ENCODE results near the gene KCNQ1. TPM values are rescaled to one million over a fixed set of nuclear protein-coding genes. Genes with fewer than 3 reads are reported as not detected.
A peak's percentile ranks its signal among the peaks of the same experiment; 100 is the strongest.

Gene KCNQ1
- polyA plus RNA-seq, 4 donors, result 18.4 to 54.4 (median 21.3) TPM

DNA sequence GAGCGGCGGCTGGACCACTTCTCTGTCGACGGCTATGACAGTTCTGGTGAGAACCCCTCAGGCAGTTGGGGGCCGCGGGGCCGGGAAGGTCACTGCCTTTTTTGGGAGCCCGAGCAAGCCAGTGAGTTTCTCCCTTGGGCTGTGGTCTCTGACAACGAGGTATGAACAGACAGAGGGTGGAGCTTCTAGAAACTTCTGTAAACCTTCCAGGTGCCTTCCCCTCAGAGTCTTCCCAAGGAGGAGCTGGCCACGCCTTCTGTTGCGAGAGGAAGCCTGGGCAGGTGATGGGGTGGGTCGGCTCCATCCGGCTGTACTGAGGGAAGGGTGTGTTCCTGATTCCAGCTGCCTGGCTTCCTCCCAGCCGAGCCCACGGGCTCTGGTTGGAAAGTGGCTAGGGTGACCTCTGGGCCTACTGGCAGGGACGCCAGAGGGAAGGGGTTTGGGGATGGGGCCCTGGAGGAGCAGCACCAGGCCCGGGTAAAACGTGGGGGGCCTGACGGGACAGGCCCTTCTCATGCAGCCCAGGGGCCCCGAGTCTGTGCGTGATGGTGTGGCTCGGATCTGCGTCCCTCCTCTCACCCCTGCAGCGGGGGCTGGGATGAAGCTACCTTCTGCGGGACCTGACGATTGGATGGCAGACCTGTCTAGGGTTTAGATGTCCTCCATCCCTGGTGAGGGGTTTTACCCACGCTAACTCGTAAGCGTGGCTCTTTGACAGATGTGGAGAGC, 144.2 kb downstream of the KCNQ1 start:
- Histone ChIP-seq H3K4me3 (ENCODE audit: low read depth in 1 of 3, low read length in 3 of 3) (no peak overlapping the region), H3K27ac (ENCODE audit: low read depth in 1 of 3, low read length in 2 of 3) (no peak overlapping the region), H3K36me3 (ENCODE audit: control insufficient read depth in 3 of 3, insufficient read depth in 2 of 3, low read depth in 1 of 3, low read length in 3 of 3) (peaks cover 0 to 69% (median 0%) of the 10 kb centered on the region in 3 donors), H3K4me1 (ENCODE audit: control insufficient read depth in 3 of 3, insufficient read depth in 2 of 3, low read depth in 1 of 3, low read length in 2 of 3) (no peaks in the 10 kb centered on the region), H3K9me3 (ENCODE audit: control insufficient read depth in 2 of 2, insufficient read depth in 1 of 2, low read depth in 1 of 2, low read length in 1 of 2) (peaks cover 0 to 6% of the 10 kb centered on the region in 2 donors), H3K27me3 (ENCODE audit: control insufficient read depth in 3 of 3, insufficient read depth in 3 of 3, low read length in 3 of 3) (peaks cover 0 to 2% (median 0%) of the 10 kb centered on the region in 3 donors)
- FAIRE-seq, result no peak
- WGBS, 3 donors, result 66 to 83% (median 79%) methylated on average over 28 to 29 of the region's 29 CpGs
- DNase-seq, result peak in 1 of 2 donors; percentile 37

DNA sequence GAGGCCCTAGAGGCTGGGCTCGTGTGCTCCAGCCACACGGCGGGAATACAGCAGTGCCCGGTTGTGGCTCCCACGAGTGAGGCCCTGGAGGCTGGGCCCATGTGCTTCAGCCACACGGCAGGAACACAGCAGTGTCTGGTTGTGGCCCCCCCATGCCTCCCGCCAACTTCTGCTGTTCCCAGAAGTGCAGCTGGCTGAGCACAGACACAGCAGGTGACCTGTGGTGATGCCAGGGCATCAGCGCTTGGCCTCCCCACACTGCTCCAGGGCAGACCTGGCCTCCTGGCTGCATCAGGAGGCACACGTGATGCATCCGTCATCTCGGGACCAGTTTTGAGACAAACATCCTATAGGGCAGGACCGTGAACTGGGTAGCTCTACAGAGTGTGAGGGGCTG, 144.7 kb downstream of the KCNQ1 start:
- Histone ChIP-seq H3K4me1 (ENCODE audit: control insufficient read depth in 3 of 3, insufficient read depth in 2 of 3, low read depth in 1 of 3, low read length in 2 of 3) (no peaks in the 10 kb centered on the region), H3K4me3 (ENCODE audit: low read depth in 1 of 3, low read length in 3 of 3) (no peak overlapping the region), H3K36me3 (ENCODE audit: control insufficient read depth in 3 of 3, insufficient read depth in 2 of 3, low read depth in 1 of 3, low read length in 3 of 3) (peaks cover 0 to 69% (median 0%) of the 10 kb centered on the region in 3 donors), H3K9me3 (ENCODE audit: control insufficient read depth in 2 of 2, insufficient read depth in 1 of 2, low read depth in 1 of 2, low read length in 1 of 2) (peaks cover 0 to 6% of the 10 kb centered on the region in 2 donors), H3K27ac (ENCODE audit: low read depth in 1 of 3, low read length in 2 of 3) (no peak overlapping the region), H3K27me3 (ENCODE audit: control insufficient read depth in 3 of 3, insufficient read depth in 3 of 3, low read length in 3 of 3) (peaks cover 0 to 2% (median 0%) of the 10 kb centered on the region in 3 donors)
- FAIRE-seq (no peak), DNase-seq (no peak)
- 88 to 92% (median 88%) methylated on average over 12 of the region's 12 CpGs for WGBS, 3 donors

DNA sequence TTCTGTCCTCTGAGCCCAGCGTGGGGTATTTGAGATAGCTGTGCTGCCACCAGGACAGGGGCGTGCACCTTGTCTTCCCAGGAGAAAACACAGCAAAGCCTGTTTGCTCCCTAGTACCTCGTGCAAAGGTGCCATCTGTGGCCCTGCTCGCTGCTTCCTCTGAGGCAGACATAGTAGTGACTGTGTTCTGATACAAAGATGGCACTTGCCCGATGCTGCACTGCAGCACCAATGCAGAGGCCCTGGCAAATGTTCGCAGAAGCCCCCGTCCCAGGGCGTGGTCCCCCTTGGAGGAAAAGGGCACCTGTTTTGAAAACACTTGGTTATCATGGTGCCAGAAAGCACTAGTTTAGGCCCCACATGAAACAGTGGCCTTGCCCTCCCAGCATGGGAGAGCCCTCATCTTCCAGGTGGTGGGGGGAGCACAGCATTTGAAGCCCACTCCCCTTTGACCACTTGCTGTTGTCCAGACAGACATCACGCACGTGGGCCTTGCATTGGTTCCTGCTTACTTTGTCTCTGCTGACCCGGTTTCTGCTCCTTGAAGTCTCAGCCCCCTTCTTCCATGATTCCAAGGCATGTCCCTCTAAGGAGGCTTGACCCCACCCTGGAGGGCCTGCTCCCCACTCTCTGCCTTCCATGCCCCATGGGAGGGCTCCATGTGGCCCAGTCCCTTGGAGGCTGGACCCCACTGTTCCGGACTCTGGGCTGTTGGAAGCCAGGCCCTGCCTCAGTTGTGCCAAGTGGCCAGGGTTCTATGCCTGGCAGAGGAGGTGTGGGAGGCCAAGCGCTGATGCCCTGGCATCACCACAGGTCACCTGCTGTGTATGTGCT, 145.5 kb downstream of the KCNQ1 start:
- DNase-seq (no peak), FAIRE-seq (no peak)
- Histone ChIP-seq H3K4me3 (ENCODE audit: low read depth in 1 of 3, low read length in 3 of 3) (no peak overlapping the region), H3K9me3 (ENCODE audit: control insufficient read depth in 2 of 2, insufficient read depth in 1 of 2, low read depth in 1 of 2, low read length in 1 of 2) (peaks cover 0 to 6% of the 10 kb centered on the region in 2 donors), H3K4me1 (ENCODE audit: control insufficient read depth in 3 of 3, insufficient read depth in 2 of 3, low read depth in 1 of 3, low read length in 2 of 3) (no peaks in the 10 kb centered on the region), H3K27ac (ENCODE audit: low read depth in 1 of 3, low read length in 2 of 3) (no peak overlapping the region), H3K36me3 (ENCODE audit: control insufficient read depth in 3 of 3, insufficient read depth in 2 of 3, low read depth in 1 of 3, low read length in 3 of 3) (peaks cover 0 to 65% (median 0%) of the 10 kb centered on the region in 3 donors), H3K27me3 (ENCODE audit: control insufficient read depth in 3 of 3, insufficient read depth in 3 of 3, low read length in 3 of 3) (peaks cover 0 to 2% (median 0%) of the 10 kb centered on the region in 3 donors)
- 88 to 91% (median 90%) methylated on average over 13 of the region's 13 CpGs for WGBS, 3 donors

DNA sequence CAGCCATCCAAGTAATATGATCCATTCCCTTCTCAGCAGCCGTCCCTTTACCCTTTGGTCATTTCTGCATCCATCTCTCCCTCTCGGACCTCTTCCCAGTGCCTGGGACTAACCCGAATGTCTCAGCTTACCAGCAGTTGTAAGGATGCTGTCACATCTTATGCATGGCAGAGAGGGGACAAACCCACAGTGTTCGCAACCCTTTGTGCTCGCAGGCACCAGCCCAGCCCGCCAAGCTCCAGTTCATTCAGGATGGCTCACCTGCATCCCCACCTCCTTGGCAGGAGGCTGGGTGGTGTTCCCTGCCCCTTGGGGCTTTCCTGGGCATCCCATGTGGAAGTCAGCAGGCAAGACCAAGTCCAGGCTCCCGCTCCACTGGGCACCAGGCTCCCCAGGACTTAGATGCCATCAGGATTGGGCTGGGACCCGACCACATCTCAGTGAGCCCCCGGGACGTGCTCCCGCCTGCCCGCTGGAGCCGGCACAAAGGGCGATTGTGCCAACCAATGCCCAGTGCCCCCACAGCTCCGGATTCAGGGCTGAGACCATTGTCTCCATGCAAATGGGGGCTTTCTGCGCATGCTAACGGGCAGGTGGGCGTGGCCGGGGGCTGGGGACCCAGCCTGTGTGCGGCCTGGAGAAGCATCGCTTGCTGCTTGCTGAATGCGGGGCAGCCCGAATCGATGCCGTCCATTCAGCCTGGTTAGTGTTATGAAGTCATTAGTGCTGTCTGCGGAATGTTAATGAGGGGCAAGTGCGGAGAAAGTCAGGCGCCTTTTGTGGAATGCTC, 146.4 kb downstream of the KCNQ1 start:
- no peak overlapping the region for H3K27ac ChIP-seq (ENCODE audit: low read depth in 1 of 3, low read length in 2 of 3)
- H3K4me3 ChIP-seq (ENCODE audit: low read depth in 1 of 3, low read length in 3 of 3), result no peak overlapping the region
- H3K4me1 ChIP-seq (ENCODE audit: control insufficient read depth in 3 of 3, insufficient read depth in 2 of 3, low read depth in 1 of 3, low read length in 2 of 3), result no peaks in the 10 kb centered on the region
- FAIRE-seq (no peak), DNase-seq (no peak)
- peaks cover 0 to 6% of the 10 kb centered on the region in 2 donors for H3K9me3 ChIP-seq (ENCODE audit: control insufficient read depth in 2 of 2, insufficient read depth in 1 of 2, low read depth in 1 of 2, low read length in 1 of 2)
- WGBS, 3 donors, result 89 to 95% (median 91%) methylated on average over 28 of the region's 28 CpGs
- peaks cover 0 to 2% (median 0%) of the 10 kb centered on the region in 3 donors for H3K27me3 ChIP-seq (ENCODE audit: control insufficient read depth in 3 of 3, insufficient read depth in 3 of 3, low read length in 3 of 3)
- H3K36me3 ChIP-seq (ENCODE audit: control insufficient read depth in 3 of 3, insufficient read depth in 2 of 3, low read depth in 1 of 3, low read length in 3 of 3), result peaks cover 0 to 62% (median 0%) of the 10 kb centered on the region in 3 donors

DNA sequence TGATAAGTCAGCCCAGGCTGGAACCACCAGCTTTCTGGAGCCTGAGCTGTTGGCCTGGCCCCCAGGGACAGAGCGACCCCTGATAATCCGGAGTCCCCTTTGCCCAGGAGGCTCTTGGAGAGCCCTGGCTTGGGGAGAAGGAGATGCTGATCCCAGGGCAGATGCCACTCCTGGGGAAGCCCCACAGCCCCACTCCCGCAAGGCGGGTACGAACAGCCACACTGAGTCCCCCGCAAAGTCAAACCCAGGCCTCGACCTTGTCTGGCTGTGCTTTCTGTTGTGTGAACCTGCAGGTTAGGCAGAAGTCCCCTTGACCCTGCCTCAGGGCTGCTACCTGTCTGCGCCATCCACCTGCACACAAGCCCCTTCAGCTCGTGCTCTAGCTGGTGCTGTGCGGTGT, 147.0 kb downstream of the KCNQ1 start:
- FAIRE-seq (no peak), DNase-seq (no peak)
- 93 to 95% (median 93%) methylated on average over 10 of the region's 10 CpGs for WGBS, 3 donors
- H3K4me3 ChIP-seq (ENCODE audit: low read depth in 1 of 3, low read length in 3 of 3), result no peak overlapping the region
- no peaks in the 10 kb centered on the region for H3K4me1 ChIP-seq (ENCODE audit: control insufficient read depth in 3 of 3, insufficient read depth in 2 of 3, low read depth in 1 of 3, low read length in 2 of 3)
- H3K27ac ChIP-seq (ENCODE audit: low read depth in 1 of 3, low read length in 2 of 3), result no peak overlapping the region
- peaks cover 0 to 59% (median 0%) of the 10 kb centered on the region in 3 donors for H3K36me3 ChIP-seq (ENCODE audit: control insufficient read depth in 3 of 3, insufficient read depth in 2 of 3, low read depth in 1 of 3, low read length in 3 of 3)
- peaks cover 0 to 6% of the 10 kb centered on the region in 2 donors for H3K9me3 ChIP-seq (ENCODE audit: control insufficient read depth in 2 of 2, insufficient read depth in 1 of 2, low read depth in 1 of 2, low read length in 1 of 2)
- H3K27me3 ChIP-seq (ENCODE audit: control insufficient read depth in 3 of 3, insufficient read depth in 3 of 3, low read length in 3 of 3), result peaks cover 0 to 2% (median 0%) of the 10 kb centered on the region in 3 donors

DNA sequence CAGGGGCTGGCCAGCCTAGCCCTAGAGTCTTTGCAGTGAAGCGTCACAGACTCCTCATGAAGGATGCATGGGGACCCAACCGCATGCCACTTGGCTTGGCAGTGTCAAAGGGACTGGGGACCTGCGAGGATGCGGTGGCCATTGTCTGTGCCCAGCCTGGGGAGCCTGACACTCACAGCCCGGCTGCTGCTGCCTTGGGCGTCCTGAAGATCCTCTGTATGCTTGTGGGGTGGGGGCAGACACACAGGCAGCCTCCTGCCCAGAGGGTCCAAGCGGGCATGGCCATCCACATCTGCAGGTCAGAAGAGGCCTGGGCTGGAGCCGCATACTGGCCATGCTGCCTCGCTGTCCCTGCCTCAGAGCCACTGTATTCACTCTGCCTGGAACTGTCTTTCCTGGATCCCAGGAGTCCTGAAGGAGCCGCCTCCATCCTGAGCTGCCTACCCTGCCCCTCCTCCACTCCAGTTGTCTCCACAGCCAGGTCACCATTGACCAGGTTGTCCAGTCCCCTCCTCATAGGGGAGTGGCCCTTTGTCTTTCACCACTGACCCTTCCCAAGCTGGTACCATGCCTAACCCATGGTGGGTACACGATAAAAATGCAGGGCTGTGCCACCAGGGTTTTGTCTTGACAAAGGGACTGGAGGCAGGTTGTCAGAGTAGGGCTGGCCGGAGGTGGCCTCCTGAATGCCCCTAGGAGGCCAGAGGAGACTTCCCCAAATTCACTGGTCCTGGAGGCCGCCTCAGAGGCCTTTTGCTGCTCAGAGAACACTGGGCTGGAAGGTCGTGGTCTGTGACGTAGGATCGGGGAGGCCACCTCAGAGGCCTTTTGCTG, 148.0 kb downstream of the KCNQ1 start:
- 94 to 95% (median 94%) methylated on average over 16 of the region's 16 CpGs for WGBS, 3 donors
- Histone ChIP-seq H3K27me3 (ENCODE audit: control insufficient read depth in 3 of 3, insufficient read depth in 3 of 3, low read length in 3 of 3) (peaks cover 0 to 2% (median 0%) of the 10 kb centered on the region in 3 donors), H3K4me1 (ENCODE audit: control insufficient read depth in 3 of 3, insufficient read depth in 2 of 3, low read depth in 1 of 3, low read length in 2 of 3) (no peaks in the 10 kb centered on the region), H3K27ac (ENCODE audit: low read depth in 1 of 3, low read length in 2 of 3) (no peak overlapping the region), H3K9me3 (ENCODE audit: control insufficient read depth in 2 of 2, insufficient read depth in 1 of 2, low read depth in 1 of 2, low read length in 1 of 2) (peaks cover 0 to 6% of the 10 kb centered on the region in 2 donors), H3K4me3 (ENCODE audit: low read depth in 1 of 3, low read length in 3 of 3) (no peak overlapping the region), H3K36me3 (ENCODE audit: control insufficient read depth in 3 of 3, insufficient read depth in 2 of 3, low read depth in 1 of 3, low read length in 3 of 3) (peaks cover 0 to 56% (median 0%) of the 10 kb centered on the region in 3 donors)
- DNase-seq, result no peak
- FAIRE-seq, result no peak

DNA sequence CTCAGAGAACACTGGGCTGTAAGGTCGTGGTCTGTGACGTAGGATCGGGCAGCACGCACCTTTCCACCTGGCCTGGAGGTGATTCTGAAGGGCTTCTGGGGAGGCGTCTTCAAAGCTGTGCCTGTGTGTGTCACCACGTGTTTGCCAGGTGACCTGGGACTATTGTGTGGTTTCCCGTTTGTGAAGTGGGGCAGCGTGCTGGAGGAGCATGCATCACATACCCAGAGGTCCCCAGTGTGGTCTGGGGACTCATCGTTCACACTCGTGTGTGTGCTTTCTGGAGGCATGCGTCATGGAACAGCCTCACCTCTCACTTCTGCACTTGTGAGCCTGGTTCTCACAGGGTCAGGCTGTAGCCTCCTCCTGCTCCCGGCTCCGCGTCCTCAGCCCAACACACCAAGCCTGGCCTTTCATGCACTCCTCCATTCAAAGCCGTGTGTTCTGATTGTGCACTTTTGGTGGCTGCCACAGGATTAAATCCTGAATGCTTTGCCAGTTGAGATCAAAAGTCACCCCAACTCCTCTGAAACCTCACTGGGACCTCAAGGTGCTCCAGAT, 148.7 kb downstream of the KCNQ1 start:
- WGBS, 3 donors, result 90 to 92% (median 91%) methylated on average over 15 of the region's 15 CpGs
- Histone ChIP-seq H3K4me3 (ENCODE audit: low read depth in 1 of 3, low read length in 3 of 3) (no peak overlapping the region), H3K4me1 (ENCODE audit: control insufficient read depth in 3 of 3, insufficient read depth in 2 of 3, low read depth in 1 of 3, low read length in 2 of 3) (no peaks in the 10 kb centered on the region), H3K27me3 (ENCODE audit: control insufficient read depth in 3 of 3, insufficient read depth in 3 of 3, low read length in 3 of 3) (peaks cover 0 to 2% (median 0%) of the 10 kb centered on the region in 3 donors), H3K36me3 (ENCODE audit: control insufficient read depth in 3 of 3, insufficient read depth in 2 of 3, low read depth in 1 of 3, low read length in 3 of 3) (peaks cover 0 to 50% (median 0%) of the 10 kb centered on the region in 3 donors), H3K9me3 (ENCODE audit: control insufficient read depth in 2 of 2, insufficient read depth in 1 of 2, low read depth in 1 of 2, low read length in 1 of 2) (peaks cover 0 to 7% of the 10 kb centered on the region in 2 donors), H3K27ac (ENCODE audit: low read depth in 1 of 3, low read length in 2 of 3) (no peak overlapping the region)
- DNase-seq, result no peak
- no peak for FAIRE-seq

All from small intestine (tissue), 7 donors.